GM19463 (cell line): Measurements from ENCODE around the gene REC114.
"Not testable (repeated sequence)": the region's sequence is repeated elsewhere in the genome, so short reads cannot be mapped to it uniquely, and the experiment has no call there.

Source experiments
- ATAC-seq: cut with Tn5 transposase; IDR thresholded peaks from one replicate; pipeline ENCODE4 v1.9.1; 2021; ENCODE audit warnings: mild to moderate bottlenecking, moderate library complexity; ENCODE audit not compliant: unreplicated experiment

The REC114 gene

GRCh38 chr15:73454096-73454495, 11.1 kb downstream of the REC114 start:
- ATAC-seq = no peak

- no peak for ATAC-seq
Measured at GRCh38 chr15:73455876-73456275, 12.9 kb downstream of the REC114 start.

DNA sequence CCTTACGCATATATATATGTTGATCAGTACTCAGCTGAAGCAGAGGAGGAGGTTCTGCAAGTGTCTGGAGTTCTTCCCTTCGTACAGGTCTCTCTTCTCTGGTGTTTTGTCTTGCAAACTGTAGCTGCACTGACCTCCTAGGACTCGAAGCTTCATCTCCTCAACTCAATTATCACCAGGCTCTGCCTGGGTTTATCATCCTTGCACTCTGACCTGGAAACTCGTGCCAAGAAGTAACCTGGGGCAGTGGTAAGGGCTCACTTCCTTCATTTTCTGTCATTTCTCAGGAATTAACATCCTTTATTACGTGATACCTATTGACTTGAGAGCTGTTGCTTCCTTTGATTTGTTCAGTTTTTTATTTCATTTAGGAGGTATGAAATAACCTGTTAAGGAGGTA, 14.4 kb downstream of the REC114 start:
- ATAC-seq = no peak

DNA sequence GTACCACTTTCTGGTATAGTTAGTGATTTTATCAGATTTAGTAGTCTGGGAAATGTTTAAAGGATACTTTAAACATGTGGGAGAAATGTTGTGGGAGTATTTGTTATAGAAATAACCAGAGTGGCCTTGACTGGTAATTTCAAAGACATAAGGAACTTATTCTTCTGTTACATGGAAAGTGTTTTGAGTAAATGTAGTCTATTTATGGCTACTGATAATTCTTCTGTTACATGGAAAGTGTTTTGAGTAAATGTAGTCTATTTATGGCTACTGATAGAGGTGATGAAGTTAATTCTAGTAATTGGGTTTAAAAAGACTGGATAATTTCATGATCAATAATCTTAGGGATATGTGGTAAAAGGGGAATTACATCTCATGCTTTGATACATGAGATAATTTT, 17.7 kb downstream of the REC114 start:
- ATAC-seq = no peak

GRCh38 chr15:73464602-73465001, 21.6 kb downstream of the REC114 start:
- no peak for ATAC-seq

- ATAC-seq = no peak
Measured at GRCh38 chr15:73467758-73468157, 24.8 kb downstream of the REC114 start.

- ATAC-seq = no peak
Measured at GRCh38 chr15:73474785-73475184, 31.8 kb downstream of the REC114 start.

DNA sequence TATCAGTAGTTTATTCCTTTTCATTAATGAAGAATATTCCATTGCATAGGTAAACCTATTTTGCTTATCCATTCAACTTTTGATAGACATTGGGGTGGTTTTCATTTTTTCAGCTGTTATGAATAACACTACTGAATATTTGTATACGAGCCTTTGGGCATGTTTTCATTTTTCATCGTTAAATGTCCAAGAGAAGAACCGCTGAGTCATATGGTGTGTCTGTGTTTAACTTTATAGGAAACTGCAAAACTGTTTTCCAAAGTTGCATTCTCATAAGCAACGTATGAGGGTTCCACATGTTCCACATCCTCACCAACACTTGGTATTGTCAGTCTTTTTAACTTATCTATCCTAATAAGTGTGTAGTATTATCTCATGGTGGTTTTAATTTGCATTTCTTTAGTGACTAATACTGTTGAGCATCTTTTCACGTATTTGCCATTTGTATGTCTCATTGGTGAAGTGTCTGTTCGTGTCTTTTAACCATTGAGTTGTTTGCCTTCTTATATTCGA, 33.8 kb downstream of the REC114 start:
- ATAC-seq = no peak

- no peak for ATAC-seq
Measured at GRCh38 chr15:73480050-73480449, 37.1 kb downstream of the REC114 start.

GRCh38 chr15:73482166-73482565, 39.2 kb downstream of the REC114 start:
- no peak for ATAC-seq

DNA sequence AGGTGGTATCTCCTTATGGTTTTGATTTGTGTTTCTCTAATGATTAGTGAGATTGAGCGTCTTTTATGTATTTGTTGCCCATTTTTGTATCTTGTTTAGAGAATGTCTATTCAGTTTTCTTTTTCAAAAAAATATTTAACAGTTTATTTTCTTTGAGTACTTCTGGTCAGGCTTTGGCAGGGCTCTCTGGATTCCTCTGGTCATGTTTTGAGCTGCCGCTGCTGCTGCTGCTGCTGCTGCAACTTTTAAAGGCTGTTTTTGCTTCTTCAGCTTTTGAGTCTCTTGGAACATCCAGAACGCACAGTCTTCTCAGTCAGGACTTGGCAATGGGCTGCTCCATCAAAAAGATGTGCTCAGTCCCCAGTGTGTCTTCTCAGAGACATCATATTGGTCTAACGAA, 40.1 kb downstream of the REC114 start:
- ATAC-seq = no peak

GRCh38 chr15:73485372-73485771, 42.4 kb downstream of the REC114 start:
- no peak for ATAC-seq

DNA sequence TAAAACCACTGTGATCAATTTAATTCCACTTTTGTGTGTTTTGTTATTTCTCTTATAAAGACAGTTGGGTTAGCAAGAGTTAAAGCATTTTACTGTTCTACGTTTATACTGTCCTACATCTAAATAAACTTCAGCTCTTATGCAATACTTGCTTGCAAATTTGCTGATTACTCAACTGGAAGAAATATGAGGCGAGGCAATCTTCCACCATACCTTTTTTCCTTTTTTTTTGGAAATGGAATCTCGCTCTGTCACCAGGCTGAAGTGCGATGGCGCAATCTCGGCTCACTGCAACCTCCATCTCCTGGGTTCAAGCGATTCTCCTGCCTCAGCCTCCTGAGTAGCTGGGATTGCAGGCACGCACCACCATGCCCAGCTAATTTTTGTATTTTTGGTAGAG, 42.9 kb downstream of the REC114 start:
- not testable (repeated sequence) for ATAC-seq

DNA sequence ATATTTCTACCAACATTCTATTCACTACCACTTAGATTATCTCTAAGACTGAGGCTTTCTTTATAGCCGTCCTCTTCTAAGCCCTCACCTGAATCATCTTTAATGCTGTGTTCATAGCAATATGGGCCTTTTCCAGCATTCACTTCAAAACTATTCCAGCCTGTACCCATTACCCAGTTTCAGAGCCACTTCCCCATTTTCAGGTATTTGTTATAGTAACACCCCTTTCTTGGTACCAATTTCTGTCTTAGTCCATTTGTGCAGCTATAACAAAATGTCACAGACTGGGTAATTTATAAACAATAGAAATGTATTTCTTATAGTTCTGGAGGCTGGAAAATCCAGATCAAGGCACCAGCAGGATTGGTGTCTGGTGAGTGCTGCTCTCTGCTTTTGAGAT, 45.7 kb downstream of the REC114 start:
- ATAC-seq = no peak

- ATAC-seq = no peak
Measured at GRCh38 chr15:73493922-73494321, 51.0 kb downstream of the REC114 start.

- ATAC-seq = no peak
Measured at GRCh38 chr15:73495181-73495580, 52.2 kb downstream of the REC114 start.

- ATAC-seq = no peak
Measured at GRCh38 chr15:73500696-73501095, 57.7 kb downstream of the REC114 start.

DNA sequence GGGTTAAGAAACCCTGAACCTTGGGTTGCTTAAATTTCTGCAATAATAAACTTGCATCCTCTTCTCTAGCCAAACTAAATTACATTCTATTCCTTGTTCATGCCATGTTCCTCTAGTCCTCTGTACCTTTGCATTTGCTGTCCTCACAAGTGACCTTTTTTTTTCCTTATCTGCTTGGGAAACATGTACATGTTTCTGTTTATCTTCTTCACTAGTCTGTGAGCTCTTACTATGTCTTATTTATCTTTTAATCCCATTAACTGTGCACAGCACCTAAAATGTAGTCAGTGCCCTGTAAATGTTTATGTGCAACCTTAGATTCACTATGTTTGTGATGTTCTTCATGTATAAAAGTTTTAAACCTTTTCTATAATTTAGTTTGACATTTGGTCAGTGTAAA, 61.9 kb downstream of the REC114 start:
- ATAC-seq = no peak

DNA sequence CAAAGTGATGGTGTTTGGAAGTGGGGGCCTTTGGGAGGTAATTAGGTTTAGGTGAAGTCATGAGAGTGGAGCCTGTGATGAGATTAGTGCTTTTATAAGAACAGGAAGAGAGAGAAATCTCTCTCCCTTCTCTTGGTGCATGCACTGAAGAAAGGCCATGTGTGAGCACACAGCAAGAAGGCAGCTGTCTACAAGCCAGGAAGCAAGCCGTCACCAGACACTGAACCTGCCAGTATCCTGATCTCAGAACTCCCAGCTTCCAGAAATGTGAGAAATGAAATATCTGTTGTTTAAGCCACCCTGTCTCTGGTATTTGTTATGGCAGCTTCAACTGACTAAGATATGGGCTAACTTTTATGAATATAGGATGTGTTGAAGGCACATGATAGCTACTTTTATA, 72.6 kb downstream of the REC114 start:
- ATAC-seq = no peak

GRCh38 chr15:73517566-73517965, 74.6 kb downstream of the REC114 start:
- no peak for ATAC-seq

DNA sequence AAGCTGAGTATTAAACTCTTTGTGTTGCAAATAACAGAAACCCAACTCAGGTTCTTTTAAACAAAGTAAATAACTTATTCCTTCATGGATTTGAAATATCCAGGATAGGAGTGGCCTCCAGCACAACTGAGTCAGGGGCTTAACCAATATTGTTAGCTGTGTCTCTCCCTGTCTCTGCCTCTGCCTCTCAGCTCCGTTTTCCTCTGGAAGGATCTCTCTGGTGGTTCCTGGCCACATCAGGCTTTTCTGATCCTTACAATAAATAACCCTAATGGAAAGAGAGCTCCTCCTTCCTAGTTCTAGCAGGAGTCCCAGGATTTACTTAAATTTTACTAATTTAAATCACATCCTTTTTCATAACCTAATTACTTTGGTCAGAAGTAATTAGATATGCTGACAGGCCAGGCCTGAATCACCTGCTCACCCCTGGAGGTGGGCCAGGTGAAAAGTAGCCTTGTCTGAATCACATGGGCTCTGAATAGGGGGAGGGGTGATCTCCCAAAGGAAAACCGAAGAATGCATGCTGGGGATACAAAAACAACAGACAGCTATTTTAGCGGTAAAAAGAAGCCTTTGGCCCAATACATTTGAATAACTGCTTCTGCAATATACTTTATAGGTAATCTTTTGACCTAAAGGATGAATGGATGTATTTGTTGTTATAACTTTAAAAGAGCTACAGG, 75.4 kb downstream of the REC114 start:
- no peak for ATAC-seq

GRCh38 chr15:73518876-73519733, 76.1 kb downstream of the REC114 start:
- ATAC-seq = no peak
